ENCODE data around the gene FBXO48.

GRCh38 chr2:68434981-68435380 is 32.1 kb downstream of the FBXO48 start:
- TF ChIP-seq, protein P1, sequence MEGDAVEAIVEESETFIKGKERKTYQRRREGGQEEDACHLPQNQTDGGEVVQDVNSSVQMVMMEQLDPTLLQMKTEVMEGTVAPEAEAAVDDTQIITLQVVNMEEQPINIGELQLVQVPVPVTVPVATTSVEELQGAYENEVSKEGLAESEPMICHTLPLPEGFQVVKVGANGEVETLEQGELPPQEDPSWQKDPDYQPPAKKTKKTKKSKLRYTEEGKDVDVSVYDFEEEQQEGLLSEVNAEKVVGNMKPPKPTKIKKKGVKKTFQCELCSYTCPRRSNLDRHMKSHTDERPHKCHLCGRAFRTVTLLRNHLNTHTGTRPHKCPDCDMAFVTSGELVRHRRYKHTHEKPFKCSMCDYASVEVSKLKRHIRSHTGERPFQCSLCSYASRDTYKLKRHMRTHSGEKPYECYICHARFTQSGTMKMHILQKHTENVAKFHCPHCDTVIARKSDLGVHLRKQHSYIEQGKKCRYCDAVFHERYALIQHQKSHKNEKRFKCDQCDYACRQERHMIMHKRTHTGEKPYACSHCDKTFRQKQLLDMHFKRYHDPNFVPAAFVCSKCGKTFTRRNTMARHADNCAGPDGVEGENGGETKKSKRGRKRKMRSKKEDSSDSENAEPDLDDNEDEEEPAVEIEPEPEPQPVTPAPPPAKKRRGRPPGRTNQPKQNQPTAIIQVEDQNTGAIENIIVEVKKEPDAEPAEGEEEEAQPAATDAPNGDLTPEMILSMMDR (conservative IDR thresholded peaks at IDR 0.05 in 1 of 2, IDR thresholded peaks at IDR 0.05 in 1 of 2; ENCODE audit: extremely low read depth in 1 of 2, insufficient read depth in 1 of 2, low read depth in 1 of 2, low read length in 2 of 2): no peak
- TF ChIP-seq EZH2 (IDR thresholded peaks at IDR 0.05; ENCODE audit: borderline replicate concordance, low read length): no peak
